Measurements from ENCODE around the gene ZNF410. TPM values are rescaled to one million over a fixed set of nuclear protein-coding genes. Genes with fewer than 3 reads are reported as not detected.
A peak's percentile ranks its signal among the peaks of the same experiment; 100 is the strongest.
"Not testable (repeated sequence)": the region's sequence is repeated elsewhere in the genome, so short reads cannot be mapped to it uniquely, and the experiment has no call there.

ZNF410 gene, protein sequence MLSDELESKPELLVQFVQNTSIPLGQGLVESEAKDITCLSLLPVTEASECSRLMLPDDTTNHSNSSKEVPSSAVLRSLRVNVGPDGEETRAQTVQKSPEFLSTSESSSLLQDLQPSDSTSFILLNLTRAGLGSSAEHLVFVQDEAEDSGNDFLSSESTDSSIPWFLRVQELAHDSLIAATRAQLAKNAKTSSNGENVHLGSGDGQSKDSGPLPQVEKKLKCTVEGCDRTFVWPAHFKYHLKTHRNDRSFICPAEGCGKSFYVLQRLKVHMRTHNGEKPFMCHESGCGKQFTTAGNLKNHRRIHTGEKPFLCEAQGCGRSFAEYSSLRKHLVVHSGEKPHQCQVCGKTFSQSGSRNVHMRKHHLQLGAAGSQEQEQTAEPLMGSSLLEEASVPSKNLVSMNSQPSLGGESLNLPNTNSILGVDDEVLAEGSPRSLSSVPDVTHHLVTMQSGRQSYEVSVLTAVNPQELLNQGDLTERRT
- total RNA-seq = 10 to 100 TPM; 47.8 to 71.1 (median 59.0) TPM

DNA sequence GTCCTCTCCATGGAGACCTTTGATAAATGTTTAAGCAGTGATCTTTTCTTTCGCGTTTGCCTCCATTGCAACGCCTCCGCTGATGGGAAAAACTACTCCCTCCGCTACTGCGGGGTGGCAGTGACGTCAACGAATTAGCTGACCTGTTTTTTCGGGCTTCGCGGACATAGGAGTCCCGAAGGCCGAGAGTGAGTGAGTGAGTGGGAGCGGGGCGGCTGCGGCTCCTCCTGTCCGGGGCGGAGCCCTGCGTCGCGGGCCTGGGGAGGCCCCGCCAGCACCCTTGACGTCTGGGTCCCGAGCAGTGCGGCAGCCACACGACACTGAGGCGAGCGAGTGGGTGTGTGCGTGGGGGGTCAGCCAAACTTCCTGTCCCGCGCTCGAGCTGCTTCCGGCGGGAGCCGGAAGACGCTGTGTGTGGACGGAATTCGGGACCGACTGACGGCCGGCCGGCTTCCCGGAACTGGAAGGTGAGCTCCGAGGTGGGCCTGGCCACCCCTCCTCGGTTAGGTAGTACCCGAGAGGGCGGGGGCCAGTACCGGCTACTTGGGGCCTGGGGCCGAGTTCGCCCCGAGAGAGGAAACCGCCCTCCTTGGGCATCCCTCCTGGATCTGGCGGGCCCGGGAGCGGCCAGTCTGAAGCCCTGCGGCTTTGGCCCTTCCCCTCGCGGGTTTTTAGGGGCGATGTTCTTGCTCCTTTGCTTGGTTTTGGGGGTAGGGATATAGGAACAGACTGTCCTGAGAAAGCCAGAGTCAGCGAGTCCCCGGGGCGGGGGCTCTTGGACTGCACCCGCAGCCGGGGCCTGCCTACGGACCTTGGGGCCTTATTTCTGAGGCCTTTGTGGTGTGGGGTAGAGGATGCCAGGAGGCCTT, at the start of gene ZNF410:
Gene ZNF410 (plus strand): TSS at position 411 of the 869 bp plus-strand sequence. CDS start 5,317 bp downstream, outside the sequence.
- H3K4me3 ChIP-seq = peak within 1 kb of the TSS; percentile 77 to 90 (median 89)
- peak; percentile 59 for TF ChIP-seq POLR2A (IDR thresholded peaks at IDR 0.05)
- TF ChIP-seq, protein P1, sequence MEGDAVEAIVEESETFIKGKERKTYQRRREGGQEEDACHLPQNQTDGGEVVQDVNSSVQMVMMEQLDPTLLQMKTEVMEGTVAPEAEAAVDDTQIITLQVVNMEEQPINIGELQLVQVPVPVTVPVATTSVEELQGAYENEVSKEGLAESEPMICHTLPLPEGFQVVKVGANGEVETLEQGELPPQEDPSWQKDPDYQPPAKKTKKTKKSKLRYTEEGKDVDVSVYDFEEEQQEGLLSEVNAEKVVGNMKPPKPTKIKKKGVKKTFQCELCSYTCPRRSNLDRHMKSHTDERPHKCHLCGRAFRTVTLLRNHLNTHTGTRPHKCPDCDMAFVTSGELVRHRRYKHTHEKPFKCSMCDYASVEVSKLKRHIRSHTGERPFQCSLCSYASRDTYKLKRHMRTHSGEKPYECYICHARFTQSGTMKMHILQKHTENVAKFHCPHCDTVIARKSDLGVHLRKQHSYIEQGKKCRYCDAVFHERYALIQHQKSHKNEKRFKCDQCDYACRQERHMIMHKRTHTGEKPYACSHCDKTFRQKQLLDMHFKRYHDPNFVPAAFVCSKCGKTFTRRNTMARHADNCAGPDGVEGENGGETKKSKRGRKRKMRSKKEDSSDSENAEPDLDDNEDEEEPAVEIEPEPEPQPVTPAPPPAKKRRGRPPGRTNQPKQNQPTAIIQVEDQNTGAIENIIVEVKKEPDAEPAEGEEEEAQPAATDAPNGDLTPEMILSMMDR (IDR thresholded peaks at IDR 0.05) = no peak
- peak; percentile 80 to 89 (median 80) for TF ChIP-seq POLR2AphosphoS5 (IDR thresholded peaks at IDR 0.05)
- intact Hi-C loops (cut with DNase I; ENCODE audit: low total_unique reads) = no loop called here

DNA sequence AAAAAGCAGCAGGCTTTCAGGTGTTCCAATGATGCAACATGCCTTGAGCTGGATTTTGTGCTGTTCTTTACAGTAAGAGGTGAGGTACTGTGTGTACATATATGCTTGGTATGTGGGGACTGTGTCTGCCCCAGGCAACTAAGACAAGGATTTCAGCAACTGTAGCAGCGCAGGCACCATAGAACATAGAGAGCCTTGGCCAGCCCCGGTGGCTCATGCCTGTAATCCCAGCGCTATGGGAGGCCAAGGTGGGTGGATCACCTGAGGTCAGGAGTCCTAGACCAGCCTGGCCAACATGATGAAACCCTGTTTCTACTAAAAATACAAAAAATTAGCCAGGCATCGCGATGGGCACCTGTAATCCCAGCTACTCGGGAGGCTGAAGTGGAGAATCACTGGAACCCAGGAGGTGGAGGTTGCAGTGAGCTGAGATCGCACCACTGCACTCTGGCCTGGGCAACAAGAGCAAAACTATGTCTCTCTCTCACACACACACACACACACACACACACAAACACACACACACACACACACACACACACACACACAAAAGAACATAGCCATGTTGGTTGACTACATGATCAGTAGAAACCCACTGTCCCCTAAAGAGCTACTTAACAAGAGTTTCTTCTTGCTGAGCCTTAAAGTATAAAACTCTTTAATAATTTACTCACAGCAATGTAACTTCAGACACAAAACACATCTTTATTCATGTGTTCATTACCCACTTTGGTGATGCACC, 48.2 kb upstream of the ZNF410 start:
- H3K27ac ChIP-seq; H3K4me1 ChIP-seq; H3K9me3 ChIP-seq; DNase-seq (ENCODE audit: low spot score in 2 of 2); H3K27me3 ChIP-seq; intact Hi-C loops (cut with DNase I; ENCODE audit: low total_unique reads); H3K36me3 ChIP-seq; H3K4me3 ChIP-seq: not testable (repeated sequence)

More for the DNA sequence above, at the start of gene ZNF410:
- no peaks in the 10 kb centered on the region for H3K9me3 ChIP-seq
- peaks cover 0 to 7% of the 10 kb centered on the region in 2 donors for H3K4me1 ChIP-seq
- H3K27me3 ChIP-seq = no peaks in the 10 kb centered on the region
- peak within 1 kb of the TSS; percentile 97 to 98 for H3K27ac ChIP-seq
- DNase-seq (ENCODE audit: low spot score in 2 of 2) = peak; percentile 90 to 93
- H3K36me3 ChIP-seq = no peaks in the 10 kb centered on the region

DNA sequence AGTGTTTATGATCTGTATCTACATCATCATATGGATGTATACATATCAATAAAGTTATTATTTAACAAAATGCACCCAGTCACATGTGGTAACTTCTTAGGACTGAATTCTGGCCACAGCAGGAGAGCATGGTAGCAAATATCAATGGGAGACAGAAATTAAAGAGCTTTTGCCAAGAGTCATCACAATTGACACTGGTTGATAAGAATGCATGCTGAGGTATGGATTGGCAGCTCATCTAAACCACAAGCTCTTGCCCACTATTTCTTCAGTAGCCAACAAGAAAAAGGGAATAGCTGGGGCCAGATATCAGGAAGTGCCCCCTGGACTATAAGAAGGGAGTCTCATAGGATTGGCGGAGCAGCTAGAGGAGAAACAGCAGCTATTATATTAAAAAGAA, 44.5 kb upstream of the ZNF410 start:
- intact Hi-C loops (cut with DNase I; ENCODE audit: low total_unique reads) = no loop called here
- H3K4me3 ChIP-seq = no peak overlapping the region

DNA sequence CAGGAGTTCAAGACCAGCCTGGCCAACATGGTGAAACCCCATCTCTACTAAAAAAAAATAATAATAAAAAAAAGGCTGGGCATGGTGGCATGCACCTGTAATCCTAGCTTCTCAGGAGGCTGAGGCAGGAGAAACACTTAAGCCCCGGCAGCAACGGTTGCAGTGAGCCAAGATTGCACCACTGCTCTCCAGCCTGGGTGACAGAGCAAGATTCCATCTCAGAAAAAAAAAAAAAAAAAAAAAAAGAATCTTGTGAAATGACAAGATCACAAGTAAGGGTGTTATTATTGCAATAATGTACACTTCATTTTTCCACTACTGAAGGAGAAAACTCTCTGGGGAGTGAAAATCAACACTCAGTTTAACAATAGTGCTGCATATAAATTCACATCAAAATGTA, 43.8 kb upstream of the ZNF410 start:
- Histone ChIP-seq H3K4me1 (no peaks in the 10 kb centered on the region), H3K36me3 (no peaks in the 10 kb centered on the region), H3K4me3 (no peak overlapping the region), H3K9me3 (no peaks in the 10 kb centered on the region), H3K27ac (no peak overlapping the region), H3K27me3 (no peaks in the 10 kb centered on the region)
- TF ChIP-seq POLR2A (IDR thresholded peaks at IDR 0.05) (no peak), POLR2AphosphoS5 (IDR thresholded peaks at IDR 0.05) (no peak)
- TF ChIP-seq, protein P1 (IDR thresholded peaks at IDR 0.05) = no peak
- DNase-seq (ENCODE audit: low spot score in 2 of 2) = no peak
- intact Hi-C loops (cut with DNase I; ENCODE audit: low total_unique reads) = no loop called here

More for the DNA sequence above, 44.5 kb upstream of the ZNF410 start:
- TF ChIP-seq POLR2A (IDR thresholded peaks at IDR 0.05) = no peak
- no peak for TF ChIP-seq POLR2AphosphoS5 (IDR thresholded peaks at IDR 0.05)
- TF ChIP-seq, protein P1 (IDR thresholded peaks at IDR 0.05) = no peak
- H3K36me3 ChIP-seq = no peaks in the 10 kb centered on the region
- no peaks in the 10 kb centered on the region for H3K9me3 ChIP-seq
- no peak overlapping the region for H3K27ac ChIP-seq
- H3K4me1 ChIP-seq = no peaks in the 10 kb centered on the region
- no peak for DNase-seq (ENCODE audit: low spot score in 2 of 2)
- H3K27me3 ChIP-seq = no peaks in the 10 kb centered on the region

DNA sequence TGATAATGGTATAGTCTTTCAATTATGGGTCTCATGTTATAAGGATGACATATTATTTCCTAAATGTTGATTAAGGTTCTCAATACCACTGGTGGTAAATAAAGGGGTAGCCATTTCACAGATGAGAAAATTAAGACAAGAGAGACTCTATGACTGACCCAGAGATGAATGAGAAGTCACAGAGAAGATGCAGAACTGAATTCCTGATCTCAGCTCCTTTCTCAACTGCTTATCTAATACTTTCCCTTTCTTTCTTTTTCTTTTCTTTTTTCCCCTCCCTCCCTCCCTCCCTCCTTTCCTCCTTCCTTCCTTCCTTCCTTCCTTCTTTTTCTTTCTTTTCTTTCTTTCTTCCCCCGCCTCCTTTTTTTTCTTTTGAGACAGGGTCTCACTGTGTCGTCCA, 43.4 kb upstream of the ZNF410 start:
- intact Hi-C loops (cut with DNase I; ENCODE audit: low total_unique reads) = no loop called here
- no peaks in the 10 kb centered on the region for H3K36me3 ChIP-seq
- H3K27ac ChIP-seq = no peak overlapping the region
- H3K4me3 ChIP-seq = no peak overlapping the region
- no peaks in the 10 kb centered on the region for H3K4me1 ChIP-seq
- no peak for DNase-seq (ENCODE audit: low spot score in 2 of 2)
- no peaks in the 10 kb centered on the region for H3K27me3 ChIP-seq
- no peaks in the 10 kb centered on the region for H3K9me3 ChIP-seq
- no peak for TF ChIP-seq POLR2AphosphoS5 (IDR thresholded peaks at IDR 0.05)
- no peak for TF ChIP-seq POLR2A (IDR thresholded peaks at IDR 0.05)
- TF ChIP-seq, protein P1 (IDR thresholded peaks at IDR 0.05) = no peak

Data from breast epithelium (tissue), 4 donors.